ENCODE data around the gene SYT17.

The SYT17 gene

DNA sequence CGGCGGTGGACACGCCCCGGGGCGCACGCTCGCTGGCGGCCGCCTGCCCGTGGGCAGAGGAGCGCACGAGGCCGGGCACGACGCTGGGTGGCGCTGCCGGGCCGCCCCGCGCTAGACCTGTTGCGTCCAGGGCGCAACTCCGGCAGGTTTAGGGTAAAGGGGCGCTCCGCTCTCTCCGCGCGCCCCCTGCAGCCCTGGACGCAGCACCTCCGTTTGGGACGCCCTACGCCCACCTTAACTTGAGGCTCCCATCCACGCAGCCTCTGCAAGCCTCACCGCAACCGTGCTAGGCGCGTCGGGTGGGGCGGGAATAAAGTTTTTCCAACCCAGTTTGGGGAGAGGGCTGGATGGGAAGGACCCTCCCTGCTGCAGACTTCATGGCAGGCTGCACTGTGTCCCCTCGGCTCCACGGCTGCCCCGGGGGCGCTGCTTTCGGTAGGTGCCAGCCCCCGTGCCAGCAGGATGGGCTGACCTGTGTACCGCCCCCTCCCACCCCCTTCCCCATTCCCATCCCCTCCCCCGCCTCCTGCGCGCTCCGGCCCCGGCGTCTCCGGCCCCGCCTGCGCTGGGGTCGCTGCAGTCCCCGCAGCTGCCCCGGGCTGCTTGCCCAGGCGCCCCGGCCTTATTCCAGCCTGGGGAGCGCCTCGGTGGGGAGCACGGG, at the start of gene SYT17:
SYT17 (plus strand) TSS at position 531 of the 661 bp plus-strand sequence. CDS start 407 bp downstream, outside the sequence.
- DNase-seq, result peak; percentile 55

GRCh38 chr16:19118938-19119431, 49.1 kb upstream of the SYT17 start:
- DNase-seq, result peak; percentile 68

DNA sequence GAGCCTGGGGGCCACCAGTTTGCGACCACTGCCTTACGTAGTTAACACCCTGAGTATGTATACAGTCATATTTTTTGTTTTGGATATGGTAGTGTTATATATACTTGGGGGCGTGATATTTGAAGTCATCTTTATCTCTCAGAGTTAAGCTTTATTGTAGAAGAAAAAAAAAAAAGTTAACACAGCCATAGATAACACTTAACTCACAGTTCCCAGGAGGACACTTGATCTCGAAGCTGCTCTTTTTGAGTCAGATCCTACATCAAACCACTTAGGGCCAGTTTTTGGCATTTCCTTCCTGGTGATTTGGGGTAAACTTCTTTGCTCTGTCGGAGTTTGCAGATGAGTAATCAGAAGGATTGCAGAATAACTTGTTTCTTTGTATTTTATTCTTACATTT, 48.5 kb upstream of the SYT17 start:
- DNase-seq, result peak; percentile 53

- DNase-seq, result no peak
Measured at GRCh38 chr16:19123535-19124178, 44.4 kb upstream of the SYT17 start.

GRCh38 chr16:19126300-19126699, 41.7 kb upstream of the SYT17 start:
- no peak for DNase-seq

- DNase-seq, result no peak
Measured at GRCh38 chr16:19127205-19127604, 40.8 kb upstream of the SYT17 start.

- no peak for DNase-seq
Measured at GRCh38 chr16:19127674-19128131, 40.3 kb upstream of the SYT17 start.

- no peak for DNase-seq
Measured at GRCh38 chr16:19128454-19129200, 39.4 kb upstream of the SYT17 start.

DNA sequence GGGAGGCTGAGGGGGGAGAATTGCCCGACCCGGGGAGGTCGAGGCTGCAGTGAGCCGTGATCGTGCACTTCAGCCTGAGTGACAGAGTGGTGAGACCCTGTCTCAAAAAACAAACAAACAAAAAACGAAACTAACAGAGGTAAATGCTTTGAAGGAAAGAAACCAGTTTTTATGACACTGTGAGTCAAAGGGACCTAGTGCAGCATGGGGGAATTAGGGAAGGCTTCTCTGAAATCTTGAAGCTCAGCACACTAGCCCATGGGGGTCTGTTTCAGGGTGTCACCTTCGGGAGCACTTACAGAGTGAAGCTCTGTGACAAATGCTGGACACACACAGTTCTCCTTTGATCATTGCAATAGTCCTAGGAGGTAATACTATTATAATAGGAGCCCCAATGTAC, 37.7 kb upstream of the SYT17 start:
- no peak for DNase-seq

- no peak for DNase-seq
Measured at GRCh38 chr16:19130852-19131824, 36.9 kb upstream of the SYT17 start.

GRCh38 chr16:19131825-19132218, 36.2 kb upstream of the SYT17 start:
- no peak for DNase-seq

DNA sequence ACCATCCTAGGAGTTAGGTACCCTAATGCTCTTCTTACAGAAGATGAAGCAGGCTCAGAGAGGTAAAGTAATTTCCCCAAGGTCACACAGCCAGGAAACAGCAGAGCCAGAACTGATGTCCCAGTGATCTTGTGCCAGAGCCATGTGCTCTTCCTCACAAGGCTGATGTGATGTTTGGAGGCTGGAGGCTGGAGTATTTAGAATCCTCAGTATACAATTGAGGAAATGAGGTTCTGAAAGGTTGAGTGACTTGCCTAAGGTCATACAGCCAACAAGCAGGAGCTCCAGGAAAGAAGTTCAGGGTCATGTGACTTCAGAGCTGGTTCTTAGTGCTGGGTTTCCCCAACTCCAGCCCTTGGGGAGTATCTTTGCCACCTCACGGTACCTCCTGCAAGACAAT, 35.8 kb upstream of the SYT17 start:
- no peak for DNase-seq

- DNase-seq, result no peak
Measured at GRCh38 chr16:19132898-19133297, 35.1 kb upstream of the SYT17 start.

DNA sequence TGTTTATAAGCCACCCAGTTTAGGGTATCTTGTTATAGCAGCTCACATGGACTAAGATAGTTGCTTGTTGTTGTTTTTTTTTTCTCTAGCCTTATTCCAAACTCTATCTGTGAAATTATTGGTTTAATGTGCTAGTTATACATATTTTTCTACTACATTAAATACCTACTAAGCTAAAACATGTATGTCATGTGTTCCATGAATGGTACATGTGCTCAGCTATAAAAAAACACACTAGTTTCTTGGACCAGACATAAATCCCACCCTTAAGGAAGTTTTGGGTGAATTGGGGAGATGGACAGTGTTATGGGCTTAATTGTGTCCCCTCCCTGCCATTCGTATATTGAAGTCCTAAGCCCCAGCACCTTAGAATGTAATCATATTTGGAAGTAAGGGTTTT, 34.4 kb upstream of the SYT17 start:
- DNase-seq, result no peak

DNA sequence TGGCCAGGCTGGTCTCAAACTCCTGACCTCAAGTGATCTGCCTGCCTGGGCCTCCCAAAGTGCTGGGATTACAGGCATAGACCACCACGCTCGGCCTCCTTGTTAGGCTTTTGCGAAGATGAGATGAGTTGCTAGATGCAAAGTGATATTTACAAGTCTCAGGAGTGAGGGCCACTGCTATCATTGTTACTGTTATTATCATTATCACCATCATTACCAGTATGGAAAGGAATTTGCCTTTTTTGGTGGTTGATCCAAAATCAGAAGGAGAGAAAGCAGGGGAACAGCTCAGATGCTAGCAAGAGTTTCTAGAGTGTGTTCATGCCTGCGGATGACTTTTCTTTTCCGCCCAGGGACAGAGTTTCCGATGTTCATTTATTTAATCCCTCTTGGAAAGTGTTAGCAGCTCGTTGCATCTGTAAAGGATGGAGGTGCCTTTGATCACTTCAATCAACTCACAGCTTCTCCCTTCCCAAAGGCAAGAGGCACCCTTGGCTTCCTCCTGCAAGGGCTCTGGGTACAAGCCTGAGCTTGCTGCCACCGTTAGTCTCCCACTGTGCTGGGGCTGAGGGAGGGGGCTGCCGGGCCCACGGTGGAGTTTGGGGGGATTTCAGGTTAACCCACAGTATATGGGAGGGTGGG, 32.7 kb upstream of the SYT17 start:
- no peak for DNase-seq

GRCh38 chr16:19135896-19136438, 32.1 kb upstream of the SYT17 start:
- DNase-seq, result no peak

DNA sequence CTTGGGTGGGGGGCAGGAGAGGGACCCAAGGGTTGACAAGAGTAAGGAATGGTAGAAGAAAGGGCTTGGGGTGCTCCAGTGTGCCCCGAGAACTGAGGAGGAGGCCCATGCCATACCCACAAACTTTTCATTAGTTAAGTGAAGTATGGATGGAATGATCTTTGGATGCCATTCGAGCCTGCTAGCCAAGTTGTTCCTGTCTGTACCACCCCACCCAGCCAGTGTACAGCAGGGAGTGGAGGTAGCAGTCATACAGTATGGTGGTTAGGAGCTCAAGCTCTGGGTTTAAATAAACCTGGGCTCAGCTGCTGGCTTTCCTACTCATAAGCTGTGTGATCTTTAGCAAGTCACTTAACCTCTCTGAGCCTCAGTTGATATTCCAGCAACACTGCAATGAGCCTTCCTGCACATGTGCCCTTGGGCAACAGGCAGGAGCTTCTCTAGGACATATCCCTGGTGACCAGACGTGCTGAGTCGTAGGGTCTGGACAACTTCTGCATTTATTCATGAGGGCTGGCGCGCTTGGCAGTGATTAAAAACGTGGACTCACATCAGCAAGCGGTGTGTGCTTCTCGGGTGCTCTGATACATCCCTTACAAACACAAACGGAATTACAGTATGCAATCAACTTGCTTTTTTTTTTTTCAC, 31.4 kb upstream of the SYT17 start:
- no peak for DNase-seq

DNA sequence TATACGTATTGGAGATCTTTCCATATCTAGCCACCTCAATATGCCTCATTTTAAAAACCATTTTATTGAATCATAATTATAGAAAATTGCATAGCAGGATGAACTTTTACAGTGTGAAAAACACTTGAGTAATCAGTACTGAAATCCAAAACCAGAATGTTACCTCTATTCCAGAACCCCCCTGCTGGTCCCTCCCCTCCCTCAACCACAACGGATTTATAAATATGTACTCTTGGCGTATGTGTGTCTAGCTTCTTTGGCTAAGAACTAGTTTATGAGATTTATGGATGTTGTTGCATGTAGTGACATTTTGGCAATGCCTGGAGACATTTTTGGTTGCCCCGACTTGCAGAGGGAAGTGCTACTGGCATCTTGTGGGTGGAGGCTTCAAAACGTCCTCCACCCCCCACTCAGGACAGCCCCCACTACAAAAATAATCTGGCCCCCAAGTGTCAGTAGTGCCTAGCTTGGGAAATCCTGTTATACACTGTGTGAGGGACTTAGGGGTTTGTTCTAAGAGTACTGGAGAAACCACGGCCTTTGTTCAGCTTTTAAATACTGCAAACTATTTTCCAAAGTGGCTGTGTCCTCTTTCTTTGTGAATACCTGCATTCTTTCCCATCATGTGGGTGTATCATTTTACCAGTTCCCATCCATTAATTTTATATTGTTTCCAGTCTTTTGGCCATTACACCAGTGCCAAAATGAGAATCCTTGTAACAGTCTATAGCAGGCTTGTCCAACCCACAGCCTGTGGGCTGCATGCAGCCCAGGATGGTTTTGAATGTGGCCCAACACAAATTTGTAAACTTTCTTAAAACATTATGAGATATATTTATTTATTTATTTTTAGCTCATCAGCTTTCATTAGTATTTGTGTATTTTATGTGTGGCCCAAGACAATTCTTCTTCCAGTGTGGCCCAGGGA, 30.6 kb upstream of the SYT17 start:
- no peak for DNase-seq

DNA sequence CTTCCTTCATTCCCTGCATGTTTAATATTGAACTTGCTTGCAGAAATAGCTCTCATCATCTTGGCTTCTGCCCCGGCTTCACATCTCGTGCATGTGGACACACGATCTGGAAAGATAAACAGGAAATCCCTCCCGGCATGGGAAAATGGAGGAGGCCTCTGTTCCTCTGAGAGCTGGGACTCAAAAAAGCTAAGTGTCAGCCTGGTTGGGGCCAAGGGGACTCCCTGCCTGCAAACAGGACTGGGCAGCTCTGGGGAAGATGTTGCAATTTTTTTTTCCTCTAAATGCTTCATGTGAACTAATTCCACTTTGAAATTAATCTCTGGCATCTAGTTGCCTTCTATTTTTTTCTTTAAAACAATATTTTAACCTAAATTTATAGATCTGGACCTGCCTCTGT, 29.4 kb upstream of the SYT17 start:
- DNase-seq, result no peak

Measured in hematopoietic multipotent progenitor cell treated with erythropoietin and hydrocortisone succinate and interleukin-3 and kit ligand, for 8 days (in vitro differentiated cells).